ENCODE measurements around the gene TASOR2. TPM values are rescaled to one million over a fixed set of nuclear protein-coding genes. Genes with fewer than 3 reads are reported as not detected.

The TASOR2 gene
- total and polyA plus RNA-seq, 4 experiments from 2014 or later = 4.8 to 85.7 (median 42.5) TPM

GRCh38 chr10:5698062-5698461, 13.4 kb downstream of the TASOR2 start:
- H3K36me3 Mint-ChIP-seq = no peaks in the 10 kb centered on the region
- Histone ChIP-seq H3K4me3 (ENCODE audit: low read length in 2 of 2) (no peak overlapping the region), H3K9me3 (ENCODE audit: control insufficient read depth in 1 of 2, low read length in 2 of 2) (no peaks in the 10 kb centered on the region), H3K4me1 (ENCODE audit: insufficient read depth, low read length) (peaks cover 74% of the 10 kb centered on the region), H3K27ac (ENCODE audit: low read depth, low read length) (no peak overlapping the region), H3K27me3 (ENCODE audit: insufficient read depth, low read length) (no peaks in the 10 kb centered on the region), H3K36me3 (ENCODE audit: insufficient read depth, low read length) (no peaks in the 10 kb centered on the region)
- peaks cover 39 to 48% (median 42%) of the 10 kb centered on the region in 4 donors for H3K4me1 Mint-ChIP-seq
- H3K4me3 Mint-ChIP-seq = peak overlapping the region in 1 of 8 donors; percentile 14
- no peaks in the 10 kb centered on the region for H3K27me3 Mint-ChIP-seq
- ChIA-PET CTCF (ENCODE audit: partially characterized antibody) (no interaction called here), POLR2A (ENCODE audit: partially characterized antibody) (no interaction called here)
- H3K27ac Mint-ChIP-seq = peak overlapping the region in 2 of 7 donors; percentile 19 to 62
- DNase-seq = no peak
- no peaks in the 10 kb centered on the region for H3K9me3 Mint-ChIP-seq
- intact Hi-C loops (cut with micrococcal nuclease) = loop anchor here (10.0 kb wide), 1 partner anchor 387 kb away; the partner anchor contains the start of gene RBM17

GRCh38 chr10:5708356-5708755, 23.7 kb downstream of the TASOR2 start:
- H3K4me3 Mint-ChIP-seq = peak overlapping the region in 2 of 8 donors; percentile 1 to 42

GRCh38 chr10:5709865-5710264, 25.2 kb downstream of the TASOR2 start:
- Mint-ChIP-seq H3K4me3 (peak overlapping the region; percentile 14 to 76 (median 46)), H3K27ac (peak overlapping the region in 6 of 7 donors; percentile 19 to 80 (median 74)), H3K27me3 (no peaks in the 10 kb centered on the region), H3K36me3 (peaks cover 1 to 8% of the 10 kb centered on the region in 2 donors), H3K9me3 (no peaks in the 10 kb centered on the region), H3K4me1 (peaks cover 41 to 82% (median 64%) of the 10 kb centered on the region in 4 donors)
- Histone ChIP-seq H3K9me3 (ENCODE audit: control insufficient read depth in 1 of 2, low read length in 2 of 2) (no peaks in the 10 kb centered on the region), H3K4me3 (ENCODE audit: low read length in 2 of 2) (no peak overlapping the region), H3K27me3 (ENCODE audit: insufficient read depth, low read length) (no peaks in the 10 kb centered on the region), H3K4me1 (ENCODE audit: insufficient read depth, low read length) (peaks cover 43% of the 10 kb centered on the region), H3K36me3 (ENCODE audit: insufficient read depth, low read length) (no peaks in the 10 kb centered on the region), H3K27ac (ENCODE audit: low read depth, low read length) (no peak overlapping the region)
- intact Hi-C loops (cut with micrococcal nuclease) = loop anchor here (2.0 kb wide), 1 partner anchor 25 kb away; the partner anchor contains the start of gene TASOR2
- DNase-seq = no peak
- POLR2A ChIA-PET (ENCODE audit: partially characterized antibody) = interaction anchor here (1.0 to 1.9 kb wide), 2 partner anchors 25 to 80 kb away, joined by 3 to 6 read pairs; partner anchors contain the start of gene TASOR2
- CTCF ChIA-PET (ENCODE audit: partially characterized antibody) = no interaction called here

More at GRCh38 chr10:5708356-5708755, 23.7 kb downstream of the TASOR2 start:
- Mint-ChIP-seq H3K27ac (peak overlapping the region in 5 of 7 donors; percentile 5 to 82 (median 63)), H3K27me3 (no peaks in the 10 kb centered on the region), H3K4me1 (peaks cover 42 to 75% (median 60%) of the 10 kb centered on the region in 4 donors), H3K9me3 (no peaks in the 10 kb centered on the region), H3K36me3 (peaks cover 1 to 6% of the 10 kb centered on the region in 2 donors)
- Histone ChIP-seq H3K4me1 (ENCODE audit: insufficient read depth, low read length) (peaks cover 43% of the 10 kb centered on the region), H3K27ac (ENCODE audit: low read depth, low read length) (no peak overlapping the region), H3K9me3 (ENCODE audit: control insufficient read depth in 1 of 2, low read length in 2 of 2) (no peaks in the 10 kb centered on the region), H3K27me3 (ENCODE audit: insufficient read depth, low read length) (no peaks in the 10 kb centered on the region), H3K4me3 (ENCODE audit: low read length in 2 of 2) (no peak overlapping the region), H3K36me3 (ENCODE audit: insufficient read depth, low read length) (no peaks in the 10 kb centered on the region)
- intact Hi-C loops (cut with micrococcal nuclease) = no loop called here
- ChIA-PET CTCF (ENCODE audit: partially characterized antibody) (interaction anchor here (1.0 kb wide), 1 partner anchor 83 kb away, joined by 3 read pairs; no protein-coding TSS in a partner anchor), POLR2A (ENCODE audit: partially characterized antibody) (no interaction called here)
- no peak for DNase-seq

DNA sequence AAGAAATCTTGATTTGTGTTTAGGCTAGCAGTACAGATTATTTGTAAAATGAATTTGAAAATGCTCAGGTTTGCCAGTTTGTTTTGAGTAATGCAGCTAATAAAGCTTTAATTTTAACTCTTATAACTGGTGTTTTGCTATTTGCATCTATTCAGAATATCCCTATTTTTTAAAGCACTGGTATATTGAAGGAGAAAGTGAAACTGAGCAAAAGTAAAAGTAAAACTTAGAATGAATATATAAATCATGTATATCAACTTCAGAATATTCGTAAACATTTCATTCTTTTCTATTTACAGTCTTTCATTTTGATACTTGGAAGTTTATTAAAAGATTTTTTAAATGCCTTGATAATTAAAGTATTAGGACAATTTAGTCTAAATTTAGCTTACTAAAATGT, 26.2 kb downstream of the TASOR2 start:
- Histone ChIP-seq H3K36me3 (ENCODE audit: insufficient read depth, low read length) (no peaks in the 10 kb centered on the region), H3K27me3 (ENCODE audit: insufficient read depth, low read length) (no peaks in the 10 kb centered on the region), H3K4me3 (ENCODE audit: low read length in 2 of 2) (peak overlapping the region; percentile 20 to 29), H3K4me1 (ENCODE audit: insufficient read depth, low read length) (peaks cover 44% of the 10 kb centered on the region), H3K27ac (ENCODE audit: low read depth, low read length) (no peak overlapping the region), H3K9me3 (ENCODE audit: control insufficient read depth in 1 of 2, low read length in 2 of 2) (no peaks in the 10 kb centered on the region)
- CTCF ChIA-PET (ENCODE audit: partially characterized antibody) = interaction anchor here (0.9 kb wide), 1 partner anchor 103 kb away, joined by 3 read pairs; no protein-coding TSS in a partner anchor
- Mint-ChIP-seq H3K9me3 (no peaks in the 10 kb centered on the region), H3K36me3 (peaks cover 1 to 10% of the 10 kb centered on the region in 2 donors), H3K27me3 (no peaks in the 10 kb centered on the region), H3K4me3 (peak overlapping the region; percentile 45 to 84 (median 78)), H3K4me1 (peaks cover 38 to 82% (median 62%) of the 10 kb centered on the region in 4 donors), H3K27ac (peak overlapping the region in 6 of 7 donors; percentile 3 to 85 (median 17))
- POLR2A ChIA-PET (ENCODE audit: partially characterized antibody) = interaction anchor here (1.4 to 1.9 kb wide), 2 partner anchors 26 to 102 kb away, joined by 4 to 6 read pairs; partner anchors contain the start of genes GDI2 and TASOR2
- no peak for DNase-seq
- intact Hi-C loops (cut with micrococcal nuclease) = loop anchor here (2.0 kb wide), 1 partner anchor 26 kb away; the partner anchor contains the start of gene TASOR2

DNA sequence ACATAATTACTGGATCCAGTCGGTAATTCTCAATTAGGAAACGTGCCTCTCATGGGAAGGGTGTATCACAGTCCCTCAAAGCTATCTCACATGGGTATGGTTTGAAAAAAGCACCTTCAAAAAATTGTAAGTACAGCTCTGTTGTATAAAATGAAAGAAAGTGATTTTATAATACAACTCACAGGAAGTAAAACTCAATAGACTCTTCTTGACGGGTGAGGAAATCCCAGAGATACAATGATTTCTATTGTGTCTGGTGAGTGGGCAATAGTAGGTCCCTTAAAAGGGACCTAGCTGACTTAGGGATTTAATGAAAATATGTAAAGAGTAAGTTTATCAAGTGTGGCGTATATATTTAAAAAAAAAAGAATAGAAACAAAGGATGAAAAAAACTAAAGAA, 27.0 kb downstream of the TASOR2 start:
- Histone ChIP-seq H3K4me3 (ENCODE audit: low read length in 2 of 2) (peak overlapping the region; percentile 20 to 29), H3K27me3 (ENCODE audit: insufficient read depth, low read length) (no peaks in the 10 kb centered on the region), H3K27ac (ENCODE audit: low read depth, low read length) (no peak overlapping the region), H3K4me1 (ENCODE audit: insufficient read depth, low read length) (peaks cover 48% of the 10 kb centered on the region), H3K9me3 (ENCODE audit: control insufficient read depth in 1 of 2, low read length in 2 of 2) (no peaks in the 10 kb centered on the region), H3K36me3 (ENCODE audit: insufficient read depth, low read length) (no peaks in the 10 kb centered on the region)
- intact Hi-C loops (cut with micrococcal nuclease) = loop anchor here (2.0 kb wide), 1 partner anchor 27 kb away; the partner anchor contains the start of gene TASOR2
- DNase-seq = no peak
- H3K4me1 Mint-ChIP-seq = peaks cover 38 to 74% (median 59%) of the 10 kb centered on the region in 4 donors
- no peaks in the 10 kb centered on the region for H3K27me3 Mint-ChIP-seq
- no peaks in the 10 kb centered on the region for H3K9me3 Mint-ChIP-seq
- ChIA-PET CTCF (ENCODE audit: partially characterized antibody) (interaction anchor here (0.9 to 1.2 kb wide), 2 partner anchors 27 to 103 kb away, joined by 3 to 4 read pairs; partner anchors contain the start of gene TASOR2), POLR2A (ENCODE audit: partially characterized antibody) (interaction anchor here (0.5 to 1.4 kb wide), 3 partner anchors 9 to 101 kb away, joined by 3 to 4 read pairs (median 4); partner anchors contain the start of genes GDI2 and TASOR2)
- peak overlapping the region; percentile 67 to 84 (median 81) for H3K4me3 Mint-ChIP-seq
- peaks cover 1 to 10% of the 10 kb centered on the region in 2 donors for H3K36me3 Mint-ChIP-seq
- H3K27ac Mint-ChIP-seq = peak overlapping the region in 6 of 7 donors; percentile 68 to 91 (median 80)

DNA sequence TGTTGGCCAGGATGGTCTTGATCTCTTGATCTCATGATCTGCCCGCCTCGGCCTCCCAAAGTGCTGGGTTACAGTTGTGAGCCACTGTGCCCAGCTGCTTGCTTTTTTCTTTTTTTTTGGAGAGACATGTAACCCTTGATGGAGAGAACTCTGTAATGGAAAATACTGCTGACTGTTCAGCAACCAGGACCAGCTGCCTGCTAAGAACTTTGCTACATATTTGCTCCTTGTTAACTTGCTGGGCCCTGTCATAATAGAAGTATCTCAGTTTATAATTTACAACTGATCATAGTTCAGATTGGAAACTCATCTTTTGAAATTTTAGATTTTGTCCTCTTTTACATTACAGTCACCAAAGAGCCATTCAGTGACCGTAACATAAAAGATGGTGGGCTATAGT, 34.9 kb downstream of the TASOR2 start:
- DNase-seq = no peak
- Mint-ChIP-seq H3K27ac (peak overlapping the region in 1 of 7 donors; percentile 10), H3K4me3 (no peak overlapping the region), H3K27me3 (no peaks in the 10 kb centered on the region), H3K9me3 (no peaks in the 10 kb centered on the region), H3K4me1 (peaks cover 16 to 36% (median 25%) of the 10 kb centered on the region in 4 donors), H3K36me3 (peaks cover 28 to 33% of the 10 kb centered on the region in 2 donors)
- intact Hi-C loops (cut with micrococcal nuclease) = no loop called here
- H3K4me3 ChIP-seq (ENCODE audit: low read length in 2 of 2) = no peak overlapping the region
- peaks cover 24% of the 10 kb centered on the region for H3K4me1 ChIP-seq (ENCODE audit: insufficient read depth, low read length)
- peaks cover 18% of the 10 kb centered on the region for H3K36me3 ChIP-seq (ENCODE audit: insufficient read depth, low read length)
- H3K27me3 ChIP-seq (ENCODE audit: insufficient read depth, low read length) = no peaks in the 10 kb centered on the region
- POLR2A ChIA-PET (ENCODE audit: partially characterized antibody) = no interaction called here
- H3K9me3 ChIP-seq (ENCODE audit: control insufficient read depth in 1 of 2, low read length in 2 of 2) = no peaks in the 10 kb centered on the region
- H3K27ac ChIP-seq (ENCODE audit: low read depth, low read length) = no peak overlapping the region
- CTCF ChIA-PET (ENCODE audit: partially characterized antibody) = no interaction called here

GRCh38 chr10:5720182-5720581, 35.5 kb downstream of the TASOR2 start:
- no peaks in the 10 kb centered on the region for H3K27me3 ChIP-seq (ENCODE audit: insufficient read depth, low read length)
- peaks cover 18% of the 10 kb centered on the region for H3K36me3 ChIP-seq (ENCODE audit: insufficient read depth, low read length)
- intact Hi-C loops (cut with micrococcal nuclease) = loop anchor here (5.0 kb wide), 1 partner anchor 1017 kb away; no protein-coding TSS in a partner anchor
- no peaks in the 10 kb centered on the region for H3K27me3 Mint-ChIP-seq
- no peaks in the 10 kb centered on the region for H3K9me3 ChIP-seq (ENCODE audit: control insufficient read depth in 1 of 2, low read length in 2 of 2)
- peaks cover 26 to 36% of the 10 kb centered on the region in 2 donors for H3K36me3 Mint-ChIP-seq
- H3K4me1 Mint-ChIP-seq = peaks cover 12 to 30% (median 23%) of the 10 kb centered on the region in 4 donors
- H3K4me1 ChIP-seq (ENCODE audit: insufficient read depth, low read length) = peaks cover 24% of the 10 kb centered on the region
- no peak overlapping the region for H3K4me3 Mint-ChIP-seq
- H3K27ac ChIP-seq (ENCODE audit: low read depth, low read length) = no peak overlapping the region
- peak overlapping the region in 2 of 7 donors; percentile 3 to 11 for H3K27ac Mint-ChIP-seq
- CTCF ChIA-PET (ENCODE audit: partially characterized antibody) = no interaction called here
- no peaks in the 10 kb centered on the region for H3K9me3 Mint-ChIP-seq
- no peak overlapping the region for H3K4me3 ChIP-seq (ENCODE audit: low read length in 2 of 2)
- POLR2A ChIA-PET (ENCODE audit: partially characterized antibody) = no interaction called here
- DNase-seq = no peak
